Bronchial epithelial cell (primary cell): ENCODE measurements around the gene MGAT1. TPM values are rescaled to one million over a fixed set of nuclear protein-coding genes. Genes with fewer than 3 reads are reported as not detected.

Experiments used
- DNase-seq: peaks from one replicate; pipeline ENCODE4 v3.0.0-alpha.2; 2010; ENCODE audit warnings: low read depth
- FAIRE-seq: peaks from 2 replicates; lab custom pipeline; 2011; peaks lifted over from hg19 to GRCh38; lab: Jason Lieb, UNC
- H3K27me3 ChIP-seq: 2 replicates; pipeline ENCODE4 v1.5.1; 2011; ENCODE audit warnings: low read length; ENCODE audit not compliant: control insufficient read depth, insufficient read depth
- H3K36me3 ChIP-seq: 2 replicates; pipeline ENCODE4 v1.5.1; 2011; ENCODE audit warnings: low read length; ENCODE audit not compliant: control insufficient read depth, insufficient read depth
- H3K4me3 ChIP-seq: 2 replicates; pipeline ENCODE4 v1.5.1; 2011; ENCODE audit warnings: mild to moderate bottlenecking, low read depth, low read length, control low read depth
- total RNA-seq: library from RNA; depleted of rRNA; stranded (reverse); fragments of >200 nt; gene quantifications from 2 replicates; pipeline ENCODE4 v1.2.1, GENCODE V29; 2014
- TF ChIP-seq, protein P1 (sequence below): IDR thresholded peaks from 2 replicates; pipeline ENCODE4 v1.5.1; 2011; ENCODE audit warnings: mild to moderate bottlenecking, moderate library complexity, low read length, control low read depth, inconsistent platforms; ENCODE audit not compliant: insufficient read depth, severe bottlenecking

MGAT1 gene
- total RNA-seq, 1 donor from 2014 or later, result 62.1 TPM

DNA sequence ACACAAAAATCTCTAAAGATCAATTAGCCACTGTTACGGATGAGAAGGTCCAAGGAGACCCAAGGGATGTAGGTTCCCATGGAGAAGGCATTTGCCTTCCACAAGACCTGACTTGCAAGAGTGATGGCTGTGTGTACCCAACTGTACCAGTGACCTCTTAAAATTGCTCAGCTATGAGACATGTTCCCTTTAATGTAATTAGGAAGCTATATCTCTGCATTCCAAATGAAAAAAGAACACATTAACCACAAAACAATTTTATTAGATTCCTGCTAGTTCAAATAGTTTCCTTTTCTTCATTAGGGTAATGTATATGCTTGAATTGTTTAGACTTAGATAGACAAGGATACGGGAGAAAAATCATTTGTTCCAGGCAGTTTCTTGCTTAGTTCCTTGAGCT, 66.1 kb downstream of the MGAT1 start:
- DNase-seq, result peak; percentile 18
- TF ChIP-seq, protein P1, sequence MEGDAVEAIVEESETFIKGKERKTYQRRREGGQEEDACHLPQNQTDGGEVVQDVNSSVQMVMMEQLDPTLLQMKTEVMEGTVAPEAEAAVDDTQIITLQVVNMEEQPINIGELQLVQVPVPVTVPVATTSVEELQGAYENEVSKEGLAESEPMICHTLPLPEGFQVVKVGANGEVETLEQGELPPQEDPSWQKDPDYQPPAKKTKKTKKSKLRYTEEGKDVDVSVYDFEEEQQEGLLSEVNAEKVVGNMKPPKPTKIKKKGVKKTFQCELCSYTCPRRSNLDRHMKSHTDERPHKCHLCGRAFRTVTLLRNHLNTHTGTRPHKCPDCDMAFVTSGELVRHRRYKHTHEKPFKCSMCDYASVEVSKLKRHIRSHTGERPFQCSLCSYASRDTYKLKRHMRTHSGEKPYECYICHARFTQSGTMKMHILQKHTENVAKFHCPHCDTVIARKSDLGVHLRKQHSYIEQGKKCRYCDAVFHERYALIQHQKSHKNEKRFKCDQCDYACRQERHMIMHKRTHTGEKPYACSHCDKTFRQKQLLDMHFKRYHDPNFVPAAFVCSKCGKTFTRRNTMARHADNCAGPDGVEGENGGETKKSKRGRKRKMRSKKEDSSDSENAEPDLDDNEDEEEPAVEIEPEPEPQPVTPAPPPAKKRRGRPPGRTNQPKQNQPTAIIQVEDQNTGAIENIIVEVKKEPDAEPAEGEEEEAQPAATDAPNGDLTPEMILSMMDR, result no peak
- FAIRE-seq, result no peak
- Histone ChIP-seq H3K4me3 (no peak overlapping the region), H3K36me3 (no peaks in the 10 kb centered on the region), H3K27me3 (no peaks in the 10 kb centered on the region)

Other genes with a start within 250 kb of the MGAT1 start
- not detected in 2 replicates for gene SCGB3A1, start 211.3 kb downstream of the MGAT1 start, total RNA-seq
- gene FLT4, start 153.2 kb downstream of the MGAT1 start, total RNA-seq, result under 0.01 TPM in 1 of 2 replicates, not detected in the other
- gene OR2Y1, start 62.7 kb downstream of the MGAT1 start, total RNA-seq, result not detected in 2 replicates
- 21.3 and 21.4 TPM in 2 replicates for gene ZFP62, start 58.5 kb upstream of the MGAT1 start, total RNA-seq
- gene BTNL8, start 96.4 kb upstream of the MGAT1 start, total RNA-seq, result not detected in 2 replicates
- gene BTNL3, start 186.0 kb upstream of the MGAT1 start, total RNA-seq, result not detected in 2 replicates
- gene BTNL9, start 237.5 kb upstream of the MGAT1 start, total RNA-seq, result 0.13 TPM in 1 of 2 replicates, not detected in the other